Measurements from ENCODE around the gene ARNT2. TPM values are rescaled to one million over a fixed set of nuclear protein-coding genes. Genes with fewer than 3 reads are reported as not detected.

The ARNT2 gene
- total RNA-seq, 2 donors from 2014 or later = 9.1 to 43.7 TPM

GRCh38 chr15:80587007-80587406, 182.8 kb downstream of the ARNT2 start:
- Histone ChIP-seq H3K4me1 (replicated peaks) (no peaks in the 10 kb centered on the region), H3K4me3 (no peak overlapping the region), H3K27ac (no peak overlapping the region), H3K9me3 (no peaks in the 10 kb centered on the region), H3K36me3 (no peaks in the 10 kb centered on the region), H3K27me3 (replicated peaks; ENCODE audit: insufficient read depth) (no peaks in the 10 kb centered on the region)
- TF ChIP-seq POLR2A (IDR thresholded peaks at IDR 0.05) (no peak), CTCF (IDR thresholded peaks at IDR 0.05) (no peak), POLR2AphosphoS5 (IDR thresholded peaks at IDR 0.05) (no peak)
- intact Hi-C loops (cut with DNase I) = no loop called here
- no peak for DNase-seq (ENCODE audit: low spot score)
- 79% methylated on average over 2 of the region's 2 CpGs for WGBS

DNA sequence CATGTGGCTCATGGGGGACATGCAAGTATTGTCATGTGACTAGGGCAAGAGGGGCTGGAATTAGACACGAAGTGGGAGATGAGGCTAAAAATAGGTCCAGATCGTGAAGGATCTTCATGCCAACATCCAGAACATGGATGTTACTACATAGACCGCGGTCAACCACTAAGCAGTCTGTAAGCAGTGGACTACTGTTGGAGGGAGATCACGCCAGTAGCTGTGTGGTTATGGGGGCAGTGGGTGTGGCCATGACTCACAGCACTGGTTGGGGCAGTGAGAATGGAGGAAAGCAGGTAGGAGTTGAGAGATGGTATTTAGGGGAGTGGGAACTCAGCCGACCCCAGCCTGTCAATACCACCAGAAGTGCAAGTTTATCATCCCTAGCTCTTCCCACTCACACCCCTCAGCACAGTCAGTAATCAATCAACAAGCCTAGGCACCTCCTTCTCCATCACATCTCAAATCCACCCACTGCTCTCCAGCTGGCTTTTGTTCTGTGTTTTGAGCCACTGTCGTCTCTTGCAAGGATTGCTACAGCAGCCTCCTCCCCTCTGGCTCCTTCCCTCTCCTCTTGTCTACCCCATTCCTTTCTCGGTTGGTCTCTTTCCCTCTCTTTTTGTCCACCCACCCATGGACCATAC, 183.8 kb downstream of the ARNT2 start:
- H3K4me1 ChIP-seq (replicated peaks) = no peaks in the 10 kb centered on the region
- DNase-seq (ENCODE audit: low spot score) = no peak
- no peaks in the 10 kb centered on the region for H3K27me3 ChIP-seq (replicated peaks; ENCODE audit: insufficient read depth)
- no peak overlapping the region for H3K27ac ChIP-seq
- no peaks in the 10 kb centered on the region for H3K36me3 ChIP-seq
- no peak for TF ChIP-seq CTCF (IDR thresholded peaks at IDR 0.05)
- TF ChIP-seq POLR2AphosphoS5 (IDR thresholded peaks at IDR 0.05) = no peak
- TF ChIP-seq POLR2A (IDR thresholded peaks at IDR 0.05) = no peak
- WGBS = 85% methylated on average over 8 of the region's 8 CpGs
- no peak overlapping the region for H3K4me3 ChIP-seq
- intact Hi-C loops (cut with DNase I) = no loop called here
- H3K9me3 ChIP-seq = no peaks in the 10 kb centered on the region

- DNase-seq (ENCODE audit: low spot score) = no peak
- intact Hi-C loops (cut with DNase I) = no loop called here
- no peaks in the 10 kb centered on the region for H3K36me3 ChIP-seq
- no peaks in the 10 kb centered on the region for H3K4me1 ChIP-seq (replicated peaks)
- H3K9me3 ChIP-seq = no peaks in the 10 kb centered on the region
- H3K27ac ChIP-seq = no peak overlapping the region
- TF ChIP-seq POLR2A (IDR thresholded peaks at IDR 0.05) = no peak
- WGBS = 87% methylated on average over 6 of the region's 6 CpGs
- no peaks in the 10 kb centered on the region for H3K27me3 ChIP-seq (replicated peaks; ENCODE audit: insufficient read depth)
- no peak overlapping the region for H3K4me3 ChIP-seq
Observed at GRCh38 chr15:80588801-80589200, 184.6 kb downstream of the ARNT2 start.

DNA sequence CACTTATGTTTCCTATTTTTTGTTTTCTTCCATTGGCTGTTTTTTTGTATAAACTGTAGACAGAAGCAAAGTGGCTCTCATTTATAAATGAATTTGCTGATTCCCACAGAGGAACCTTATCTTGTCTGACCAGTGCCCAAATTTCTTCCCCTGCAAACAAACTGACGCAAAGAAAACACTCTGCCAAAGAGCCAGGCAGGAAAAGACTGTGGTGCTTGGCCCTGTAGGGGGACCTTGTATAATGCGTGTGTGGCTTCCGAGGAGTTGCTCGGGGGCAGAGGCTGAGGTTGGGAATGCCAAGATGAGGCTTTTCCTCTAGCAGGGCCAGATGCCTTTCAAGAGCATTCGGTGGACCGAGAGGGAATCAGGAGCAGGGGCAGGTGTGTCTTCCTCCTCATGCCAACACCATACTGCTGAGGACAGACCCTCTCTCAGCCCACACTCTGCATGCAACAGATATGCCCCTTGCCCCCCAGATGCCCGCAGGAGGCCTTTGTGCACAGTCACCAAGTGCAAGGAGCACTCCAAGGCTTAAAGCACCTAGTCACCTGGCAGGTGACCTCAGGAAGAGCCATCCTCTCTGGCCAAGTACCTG, 186.7 kb downstream of the ARNT2 start:
- TF ChIP-seq POLR2AphosphoS5 (IDR thresholded peaks at IDR 0.05) (no peak), POLR2A (IDR thresholded peaks at IDR 0.05) (no peak), CTCF (IDR thresholded peaks at IDR 0.05) (no peak)
- H3K27ac ChIP-seq = no peak overlapping the region
- no peaks in the 10 kb centered on the region for H3K36me3 ChIP-seq
- no peaks in the 10 kb centered on the region for H3K27me3 ChIP-seq (replicated peaks; ENCODE audit: insufficient read depth)
- H3K9me3 ChIP-seq = no peaks in the 10 kb centered on the region
- H3K4me1 ChIP-seq (replicated peaks) = no peaks in the 10 kb centered on the region
- no peak overlapping the region for H3K4me3 ChIP-seq
- 78% methylated on average over 7 of the region's 7 CpGs for WGBS
- intact Hi-C loops (cut with DNase I) = no loop called here
- DNase-seq (ENCODE audit: low spot score) = no peak

- Histone ChIP-seq H3K27ac (no peak overlapping the region), H3K4me3 (no peak overlapping the region), H3K4me1 (replicated peaks) (no peaks in the 10 kb centered on the region), H3K36me3 (no peaks in the 10 kb centered on the region), H3K27me3 (replicated peaks; ENCODE audit: insufficient read depth) (no peaks in the 10 kb centered on the region), H3K9me3 (no peaks in the 10 kb centered on the region)
- no peak for TF ChIP-seq CTCF (IDR thresholded peaks at IDR 0.05)
- TF ChIP-seq POLR2A (IDR thresholded peaks at IDR 0.05) = no peak
- no peak for TF ChIP-seq POLR2AphosphoS5 (IDR thresholded peaks at IDR 0.05)
- WGBS = 90% methylated on average over 23 of the region's 23 CpGs
- DNase-seq (ENCODE audit: low spot score) = no peak
- intact Hi-C loops (cut with DNase I) = no loop called here
Observed at GRCh38 chr15:80591471-80591870, 187.3 kb downstream of the ARNT2 start.
